ENCODE measurements around the gene SMTNL1. TPM values are rescaled to one million over a fixed set of nuclear protein-coding genes. Genes with fewer than 3 reads are reported as not detected.

SMTNL1 gene
- total and polyA plus RNA-seq, 9 of the 15 experiments (the other 6 are each of a cell fraction or from before 2014, with no cell fraction given), result not detected

DNA sequence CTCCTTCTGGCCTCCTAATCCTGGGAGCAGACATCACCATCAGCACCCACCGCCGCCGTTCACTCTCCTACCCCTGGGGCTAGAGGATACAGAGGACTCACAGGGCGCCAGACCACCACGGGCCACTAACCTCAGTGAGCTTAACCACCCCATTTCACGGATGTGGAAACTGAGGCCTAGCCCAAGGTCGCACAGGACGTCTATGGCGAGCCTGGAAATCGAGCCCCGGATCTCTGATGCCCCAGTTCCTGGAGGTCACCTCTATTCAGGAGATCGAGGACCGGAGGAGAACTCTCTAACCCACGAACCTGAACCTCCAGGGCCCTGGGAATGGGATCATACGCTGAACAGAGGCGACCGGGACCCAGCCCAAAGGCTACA is 7.2 kb upstream of the SMTNL1 start (continued):
- TF ChIP-seq, protein P1, sequence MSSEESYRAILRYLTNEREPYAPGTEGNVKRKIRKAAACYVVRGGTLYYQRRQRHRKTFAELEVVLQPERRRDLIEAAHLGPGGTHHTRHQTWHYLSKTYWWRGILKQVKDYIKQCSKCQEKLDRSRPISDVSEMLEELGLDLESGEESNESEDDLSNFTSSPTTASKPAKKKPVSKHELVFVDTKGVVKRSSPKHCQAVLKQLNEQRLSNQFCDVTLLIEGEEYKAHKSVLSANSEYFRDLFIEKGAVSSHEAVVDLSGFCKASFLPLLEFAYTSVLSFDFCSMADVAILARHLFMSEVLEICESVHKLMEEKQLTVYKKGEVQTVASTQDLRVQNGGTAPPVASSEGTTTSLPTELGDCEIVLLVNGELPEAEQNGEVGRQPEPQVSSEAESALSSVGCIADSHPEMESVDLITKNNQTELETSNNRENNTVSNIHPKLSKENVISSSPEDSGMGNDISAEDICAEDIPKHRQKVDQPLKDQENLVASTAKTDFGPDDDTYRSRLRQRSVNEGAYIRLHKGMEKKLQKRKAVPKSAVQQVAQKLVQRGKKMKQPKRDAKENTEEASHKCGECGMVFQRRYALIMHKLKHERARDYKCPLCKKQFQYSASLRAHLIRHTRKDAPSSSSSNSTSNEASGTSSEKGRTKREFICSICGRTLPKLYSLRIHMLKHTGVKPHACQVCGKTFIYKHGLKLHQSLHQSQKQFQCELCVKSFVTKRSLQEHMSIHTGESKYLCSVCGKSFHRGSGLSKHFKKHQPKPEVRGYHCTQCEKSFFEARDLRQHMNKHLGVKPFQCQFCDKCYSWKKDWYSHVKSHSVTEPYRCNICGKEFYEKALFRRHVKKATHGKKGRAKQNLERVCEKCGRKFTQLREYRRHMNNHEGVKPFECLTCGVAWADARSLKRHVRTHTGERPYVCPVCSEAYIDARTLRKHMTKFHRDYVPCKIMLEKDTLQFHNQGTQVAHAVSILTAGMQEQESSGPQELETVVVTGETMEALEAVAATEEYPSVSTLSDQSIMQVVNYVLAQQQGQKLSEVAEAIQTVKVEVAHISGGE (CRISPR knock-in tag; IDR thresholded peaks at IDR 0.05), result no peak
- TF ChIP-seq, protein P2, sequence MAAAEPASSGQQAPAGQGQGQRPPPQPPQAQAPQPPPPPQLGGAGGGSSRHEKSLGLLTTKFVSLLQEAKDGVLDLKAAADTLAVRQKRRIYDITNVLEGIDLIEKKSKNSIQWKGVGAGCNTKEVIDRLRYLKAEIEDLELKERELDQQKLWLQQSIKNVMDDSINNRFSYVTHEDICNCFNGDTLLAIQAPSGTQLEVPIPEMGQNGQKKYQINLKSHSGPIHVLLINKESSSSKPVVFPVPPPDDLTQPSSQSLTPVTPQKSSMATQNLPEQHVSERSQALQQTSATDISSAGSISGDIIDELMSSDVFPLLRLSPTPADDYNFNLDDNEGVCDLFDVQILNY (CRISPR knock-in tag; IDR thresholded peaks at IDR 0.05), result no peak
- TF ChIP-seq TSC22D4 (tag; IDR thresholded peaks at IDR 0.05), result no peak
- TF ChIP-seq ZNF668 (CRISPR knock-in tag; IDR thresholded peaks at IDR 0.05), result no peak
- TF ChIP-seq, protein P3, sequence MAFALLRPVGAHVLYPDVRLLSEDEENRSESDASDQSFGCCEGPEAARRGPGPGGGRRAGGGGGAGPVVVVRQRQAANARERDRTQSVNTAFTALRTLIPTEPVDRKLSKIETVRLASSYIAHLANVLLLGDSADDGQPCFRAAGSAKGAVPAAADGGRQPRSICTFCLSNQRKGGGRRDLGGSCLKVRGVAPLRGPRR (CRISPR knock-in tag; IDR thresholded peaks at IDR 0.05), result no peak
- no peak for TF ChIP-seq ZNF76 (CRISPR knock-in tag; IDR thresholded peaks at IDR 0.05; ENCODE audit: borderline replicate concordance)
- no peak for TF ChIP-seq ZNF140 (CRISPR knock-in tag; IDR thresholded peaks at IDR 0.05)
- TF ChIP-seq CBX1 (IDR thresholded peaks at IDR 0.05; ENCODE audit: low read depth), result peak; percentile 97
- TF ChIP-seq, protein P4, sequence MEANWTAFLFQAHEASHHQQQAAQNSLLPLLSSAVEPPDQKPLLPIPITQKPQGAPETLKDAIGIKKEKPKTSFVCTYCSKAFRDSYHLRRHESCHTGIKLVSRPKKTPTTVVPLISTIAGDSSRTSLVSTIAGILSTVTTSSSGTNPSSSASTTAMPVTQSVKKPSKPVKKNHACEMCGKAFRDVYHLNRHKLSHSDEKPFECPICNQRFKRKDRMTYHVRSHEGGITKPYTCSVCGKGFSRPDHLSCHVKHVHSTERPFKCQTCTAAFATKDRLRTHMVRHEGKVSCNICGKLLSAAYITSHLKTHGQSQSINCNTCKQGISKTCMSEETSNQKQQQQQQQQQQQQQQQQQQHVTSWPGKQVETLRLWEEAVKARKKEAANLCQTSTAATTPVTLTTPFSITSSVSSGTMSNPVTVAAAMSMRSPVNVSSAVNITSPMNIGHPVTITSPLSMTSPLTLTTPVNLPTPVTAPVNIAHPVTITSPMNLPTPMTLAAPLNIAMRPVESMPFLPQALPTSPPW (CRISPR knock-in tag; IDR thresholded peaks at IDR 0.05), result no peak
- TF ChIP-seq PML (IDR thresholded peaks at IDR 0.05; ENCODE audit: low read length), result no peak
- TF ChIP-seq CBFB (CRISPR knock-in tag; IDR thresholded peaks at IDR 0.05), result no peak
- TF ChIP-seq, protein P5, sequence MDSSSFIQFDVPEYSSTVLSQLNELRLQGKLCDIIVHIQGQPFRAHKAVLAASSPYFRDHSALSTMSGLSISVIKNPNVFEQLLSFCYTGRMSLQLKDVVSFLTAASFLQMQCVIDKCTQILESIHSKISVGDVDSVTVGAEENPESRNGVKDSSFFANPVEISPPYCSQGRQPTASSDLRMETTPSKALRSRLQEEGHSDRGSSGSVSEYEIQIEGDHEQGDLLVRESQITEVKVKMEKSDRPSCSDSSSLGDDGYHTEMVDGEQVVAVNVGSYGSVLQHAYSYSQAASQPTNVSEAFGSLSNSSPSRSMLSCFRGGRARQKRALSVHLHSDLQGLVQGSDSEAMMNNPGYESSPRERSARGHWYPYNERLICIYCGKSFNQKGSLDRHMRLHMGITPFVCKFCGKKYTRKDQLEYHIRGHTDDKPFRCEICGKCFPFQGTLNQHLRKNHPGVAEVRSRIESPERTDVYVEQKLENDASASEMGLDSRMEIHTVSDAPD (CRISPR knock-in tag; IDR thresholded peaks at IDR 0.05), result no peak
- TF ChIP-seq ZNF551 (CRISPR knock-in tag; IDR thresholded peaks at IDR 0.05), result no peak
- TF ChIP-seq PTTG1 (tag; IDR thresholded peaks at IDR 0.05; ENCODE audit: low read depth), result no peak
- TF ChIP-seq SMAD3 (CRISPR knock-in tag; conservative IDR thresholded peaks at IDR 0.05), result no peak

All from K562 (cell line).